H9 (cell line): ENCODE results near the gene DACH1. TPM values are rescaled to one million over a fixed set of nuclear protein-coding genes. Genes with fewer than 3 reads are reported as not detected.

Source experiments
- DNase-seq: peaks from one replicate; pipeline ENCODE4 v3.0.0-alpha.2; 2017
- H2AFZ ChIP-seq: one replicate; pipeline ENCODE4 v1.6.1; 2013; ENCODE audit warnings: mild to moderate bottlenecking, low read length, control low read depth, moderate library complexity
- H2AK5ac ChIP-seq: 2 replicates; pipeline ENCODE4 v1.6.1; 2013; ENCODE audit warnings: low read length, control low read depth, mixed read lengths; ENCODE audit not compliant: insufficient read length
- H2BK120ac ChIP-seq: one replicate; pipeline ENCODE4 v1.6.1; 2013; ENCODE audit warnings: low read depth, mild to moderate bottlenecking, low read length, control low read depth, inconsistent platforms; ENCODE audit not compliant: poor library complexity, severe bottlenecking
- H2BK12ac ChIP-seq: 2 replicates; pipeline ENCODE4 v1.6.1; 2013; ENCODE audit warnings: low read length, control low read depth, mixed read lengths, low read depth; ENCODE audit not compliant: insufficient read length
- H2BK15ac ChIP-seq: 2 replicates; pipeline ENCODE4 v1.6.1; 2013; ENCODE audit warnings: low read depth, low read length, control low read depth
- H2BK20ac ChIP-seq: one replicate; pipeline ENCODE4 v1.6.1; 2013; ENCODE audit warnings: low read depth, mild to moderate bottlenecking, low read length, control low read depth, inconsistent platforms; ENCODE audit not compliant: poor library complexity, severe bottlenecking
- H2BK5ac ChIP-seq: 2 replicates; pipeline ENCODE4 v1.6.1; 2013; ENCODE audit warnings: low read length, control low read depth, mixed read lengths; ENCODE audit not compliant: insufficient read length
- H3K14ac ChIP-seq: 2 replicates; pipeline ENCODE4 v1.6.1; 2013; ENCODE audit warnings: low read length, control low read depth; ENCODE audit not compliant: insufficient read depth
- H3K18ac ChIP-seq: 2 replicates; pipeline ENCODE4 v1.6.1; 2013; ENCODE audit warnings: low read depth, mild to moderate bottlenecking, mixed read lengths, low read length, control low read depth; ENCODE audit not compliant: insufficient read length
- H3K23ac ChIP-seq: 2 replicates; pipeline ENCODE4 v1.6.1; 2013; ENCODE audit warnings: low read length, control low read depth, mixed read lengths, low read depth; ENCODE audit not compliant: insufficient read length
- H3K23me2 ChIP-seq: 2 replicates; pipeline ENCODE4 v1.6.1; 2013; ENCODE audit warnings: low read depth, mild to moderate bottlenecking, mixed read lengths, low read length, control low read depth; ENCODE audit not compliant: insufficient read length, poor library complexity, severe bottlenecking
- H3K27ac ChIP-seq: 2 replicates; pipeline ENCODE4 v1.5.1; 2013; ENCODE audit warnings: low read length, control low read depth, mixed read lengths, low read depth; ENCODE audit not compliant: insufficient read length
- H3K27me3 ChIP-seq: 2 replicates; pipeline ENCODE4 v1.6.1; 2013; ENCODE audit warnings: low read length, control low read depth, inconsistent platforms; ENCODE audit not compliant: insufficient read depth
- H3K4ac ChIP-seq: 2 replicates; pipeline ENCODE4 v1.6.1; 2013; ENCODE audit warnings: low read depth, mild to moderate bottlenecking, control low read depth, inconsistent platforms, low read length, moderate library complexity
- H3K4me1 ChIP-seq: 2 replicates; pipeline ENCODE4 v1.6.1; 2013; ENCODE audit warnings: low read length, control low read depth, inconsistent platforms; ENCODE audit not compliant: insufficient read depth
- H3K4me2 ChIP-seq: 2 replicates; pipeline ENCODE4 v1.6.1; 2013; ENCODE audit warnings: low read length, control low read depth, mixed read lengths; ENCODE audit not compliant: insufficient read length, insufficient read depth
- H3K56ac ChIP-seq: 2 replicates; pipeline ENCODE4 v1.6.1; 2013; ENCODE audit warnings: low read depth, mild to moderate bottlenecking, mixed read lengths, low read length, control low read depth; ENCODE audit not compliant: insufficient read length
- H3K79me1 ChIP-seq: 2 replicates; pipeline ENCODE4 v1.6.1; 2013; ENCODE audit warnings: low read depth, mild to moderate bottlenecking, moderate library complexity, low read length, control low read depth, inconsistent platforms; ENCODE audit not compliant: insufficient read depth, poor library complexity, severe bottlenecking
- H3K79me2 ChIP-seq: 2 replicates; pipeline ENCODE4 v1.6.1; 2013; ENCODE audit warnings: low read length, control low read depth, inconsistent platforms; ENCODE audit not compliant: insufficient read depth
- H3K9ac ChIP-seq: 2 replicates; pipeline ENCODE4 v1.6.1; 2013; ENCODE audit warnings: low read length, control low read depth, mixed read lengths; ENCODE audit not compliant: insufficient read length; ENCODE audit errors: extremely low read depth
- H3K9me3 ChIP-seq: one replicate; pipeline ENCODE4 v1.6.1; 2013; ENCODE audit warnings: low read depth, low read length, inconsistent platforms; ENCODE audit not compliant: control insufficient read depth
- H3T11ph ChIP-seq: one replicate; pipeline ENCODE4 v1.6.1; 2013; ENCODE audit warnings: mild to moderate bottlenecking, low read length, control low read depth, inconsistent platforms
- H4K20me1 ChIP-seq: one replicate; pipeline ENCODE4 v1.6.1; 2013; ENCODE audit not compliant: control insufficient read depth, insufficient read length, insufficient read depth
- H4K5ac ChIP-seq: 2 replicates; pipeline ENCODE4 v1.6.1; 2013; ENCODE audit warnings: low read depth, mild to moderate bottlenecking, mixed read lengths, low read length, control low read depth; ENCODE audit not compliant: insufficient read length
- H4K8ac ChIP-seq: replicated peaks from 2 replicates; pipeline ENCODE4 v1.6.1; 2013; ENCODE audit warnings: low read length, control low read depth, mixed read lengths, low read depth; ENCODE audit not compliant: insufficient read length
- H4K91ac ChIP-seq: 2 replicates; pipeline ENCODE4 v1.6.1; 2013; ENCODE audit warnings: low read depth, mild to moderate bottlenecking, moderate library complexity, mixed read lengths, low read length, control low read depth; ENCODE audit not compliant: insufficient read length
- H3K27ac Mint-ChIP-seq, 3 experiments: 2 replicates in 2 of 3; 3 replicates in 1 of 3; pipeline ENCODE4 v1.8.0; 2020 to 2021; ENCODE audit warnings: mixed read lengths in 3 of 3, mild to moderate bottlenecking in 1 of 3, moderate library complexity in 1 of 3
- H3K27me3 Mint-ChIP-seq: 2 replicates; pipeline ENCODE4 v1.8.0; 2021; ENCODE audit warnings: low read depth, mild to moderate bottlenecking, moderate library complexity, mixed read lengths
- H3K36me3 Mint-ChIP-seq, 3 experiments: 2 replicates in 2 of 3; 3 replicates in 1 of 3; pipeline ENCODE4 v1.8.0; 2020 to 2021; ENCODE audit warnings: low read depth in 3 of 3, mixed read lengths in 3 of 3; ENCODE audit not compliant: insufficient read depth in 1 of 3
- H3K4me1 Mint-ChIP-seq, 2 experiments: 2 replicates each; pipeline ENCODE4 v1.8.0; 2020; ENCODE audit warnings: mixed read lengths in 2 of 2
- H3K4me3 Mint-ChIP-seq, 2 experiments: 2 replicates in 1 of 2; 3 replicates in 1 of 2; pipeline ENCODE4 v1.8.0; 2020 to 2021; ENCODE audit warnings: mild to moderate bottlenecking in 2 of 2, mixed read lengths in 2 of 2, moderate library complexity in 1 of 2
- H3K9me3 Mint-ChIP-seq, 2 experiments: 2 replicates in 1 of 2; 3 replicates in 1 of 2; pipeline ENCODE4 v1.8.0; 2020; ENCODE audit warnings: mild to moderate bottlenecking in 2 of 2, mixed read lengths in 2 of 2, moderate library complexity in 1 of 2
- WGBS: extraction: QIAGEN DNeasy Blood & Tissue Kit; methylation state at CpG from one replicate; pipeline ENCODE4 v1.1.7; 2013; ENCODE audit warnings: missing lambda C conversion rate, low lambda C conversion rate, mixed read lengths; ENCODE audit not compliant: insufficient read length; ENCODE audit errors: extremely low coverage; 5-methylcytosine and 5-hydroxymethylcytosine counted together
- total RNA-seq: library from RNA; stranded (reverse); gene quantifications from 2 replicates; pipeline ENCODE4 v1.2.1, GENCODE V29; 2021
- TF ChIP-seq, protein P1 (sequence below): fragments of 200-600 bp; sonication (generic); conservative IDR thresholded peaks from 3 replicates; pipeline ENCODE4 v1.8.0; 2021; ENCODE audit warnings: antibody characterized with exemption, mild to moderate bottlenecking

The DACH1 gene
- total RNA-seq, 1 experiment from 2014 or later: not detected

DNA sequence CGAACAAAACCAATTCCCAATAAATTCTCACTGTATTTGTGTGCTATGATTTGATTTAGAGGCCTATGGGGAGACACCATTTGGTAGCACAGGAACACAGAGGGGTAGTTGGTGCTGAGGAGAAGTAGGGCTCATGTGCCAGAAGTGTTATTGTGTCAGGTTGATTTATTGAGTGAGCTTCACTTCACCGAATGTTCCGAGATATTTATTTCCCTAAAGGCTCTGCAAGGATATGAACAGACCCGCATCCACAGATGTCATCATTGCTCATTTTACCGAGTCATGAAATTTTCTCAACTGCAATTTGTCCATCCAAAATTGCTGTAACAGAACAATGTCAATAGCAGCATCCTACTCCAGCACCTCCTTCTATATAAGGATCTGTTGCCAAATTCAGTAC lies 69.5 kb downstream of the DACH1 start:
- Histone ChIP-seq H4K8ac (no peak overlapping the region), H3K4me2 (no peak overlapping the region), H4K20me1 (no peaks in the 10 kb centered on the region), H3T11ph (no peak overlapping the region), H2BK15ac (no peak overlapping the region), H3K27ac (no peak overlapping the region), H3K79me2 (no peaks in the 10 kb centered on the region), H2BK12ac (no peak overlapping the region), H3K56ac (no peak overlapping the region), H3K9me3 (no peaks in the 10 kb centered on the region), H3K79me1 (no peaks in the 10 kb centered on the region), H3K4me1 (no peaks in the 10 kb centered on the region), H3K9ac (no peak overlapping the region), H3K27me3 (no peaks in the 10 kb centered on the region), H4K91ac (no peak overlapping the region), H2AK5ac (no peak overlapping the region), H2BK120ac (no peak overlapping the region), H2AFZ (no peak overlapping the region), H2BK5ac (no peak overlapping the region), H2BK20ac (no peak overlapping the region), H3K4ac (no peak overlapping the region), H3K23ac (no peak overlapping the region), H3K18ac (no peak overlapping the region), H4K5ac (no peak overlapping the region), H3K23me2 (no peaks in the 10 kb centered on the region), H3K14ac (no peak overlapping the region)
- DNase-seq: no peak
- no CpG with 5 or more reads among the region's 5 CpGs for WGBS
- H3K27ac Mint-ChIP-seq: no peak overlapping the region
- TF ChIP-seq, protein P1, sequence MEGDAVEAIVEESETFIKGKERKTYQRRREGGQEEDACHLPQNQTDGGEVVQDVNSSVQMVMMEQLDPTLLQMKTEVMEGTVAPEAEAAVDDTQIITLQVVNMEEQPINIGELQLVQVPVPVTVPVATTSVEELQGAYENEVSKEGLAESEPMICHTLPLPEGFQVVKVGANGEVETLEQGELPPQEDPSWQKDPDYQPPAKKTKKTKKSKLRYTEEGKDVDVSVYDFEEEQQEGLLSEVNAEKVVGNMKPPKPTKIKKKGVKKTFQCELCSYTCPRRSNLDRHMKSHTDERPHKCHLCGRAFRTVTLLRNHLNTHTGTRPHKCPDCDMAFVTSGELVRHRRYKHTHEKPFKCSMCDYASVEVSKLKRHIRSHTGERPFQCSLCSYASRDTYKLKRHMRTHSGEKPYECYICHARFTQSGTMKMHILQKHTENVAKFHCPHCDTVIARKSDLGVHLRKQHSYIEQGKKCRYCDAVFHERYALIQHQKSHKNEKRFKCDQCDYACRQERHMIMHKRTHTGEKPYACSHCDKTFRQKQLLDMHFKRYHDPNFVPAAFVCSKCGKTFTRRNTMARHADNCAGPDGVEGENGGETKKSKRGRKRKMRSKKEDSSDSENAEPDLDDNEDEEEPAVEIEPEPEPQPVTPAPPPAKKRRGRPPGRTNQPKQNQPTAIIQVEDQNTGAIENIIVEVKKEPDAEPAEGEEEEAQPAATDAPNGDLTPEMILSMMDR: no peak
- peaks cover 0 to 4% of the 10 kb centered on the region in 2 experiments; a peak in 1 of 4 replicates for H3K4me1 Mint-ChIP-seq
- no peak overlapping the region for H3K4me3 Mint-ChIP-seq
- no peaks in the 10 kb centered on the region for H3K9me3 Mint-ChIP-seq
- H3K27me3 Mint-ChIP-seq: no peaks in the 10 kb centered on the region
- no peaks in the 10 kb centered on the region for H3K36me3 Mint-ChIP-seq
